HL-60 (cell line): ENCODE results near the gene CADM4.

Source experiments
- DNase-seq, 2 experiments: peaks; one replicate each; pipeline ENCODE4 v3.0.0-alpha.2; 2010 to 2020; ENCODE audit warnings: low read depth in 1 of 2, low spot score in 1 of 2
- H3K27ac ChIP-seq: fragments of 250-450 bp; sonication (Bioruptor Pico); replicated peaks from 2 replicates; pipeline ENCODE4 v1.5.1; 2020; ENCODE audit warnings: mild to moderate bottlenecking, moderate library complexity
- H3K27me3 ChIP-seq: fragments of 250-450 bp; sonication (Bioruptor Pico); 2 replicates; pipeline ENCODE4 v1.5.1; 2021; ENCODE audit warnings: mild to moderate bottlenecking, moderate library complexity; ENCODE audit not compliant: insufficient read depth, poor library complexity, severe bottlenecking
- H3K4me3 ChIP-seq: replicated peaks from 2 replicates; pipeline ENCODE4 v1.5.1; 2011; ENCODE audit warnings: mild to moderate bottlenecking, control low read depth, low read length; ENCODE audit not compliant: insufficient read depth
- GABPA ChIP-seq: IDR thresholded peaks from 2 replicates; pipeline ENCODE4 v1.6.1; 2012; ENCODE audit warnings: low read depth
- POLR2AphosphoS5 ChIP-seq: IDR thresholded peaks from 2 replicates; pipeline ENCODE4 v1.6.1; 2012; ENCODE audit warnings: low read depth
- SPI1 ChIP-seq: IDR thresholded peaks from 2 replicates; pipeline ENCODE4 v1.6.1; 2012; ENCODE audit warnings: low read depth, mild to moderate bottlenecking, borderline replicate concordance
- TF ChIP-seq, protein P1 (sequence below): IDR thresholded peaks from 2 replicates; pipeline ENCODE4 v1.6.1; 2012; ENCODE audit warnings: low read depth; ENCODE audit not compliant: insufficient replicate concordance
- TF ChIP-seq, protein P2 (sequence below): IDR thresholded peaks from one replicate; pipeline ENCODE4 v1.5.1; 2011; ENCODE audit warnings: low read length, control low read depth, inconsistent platforms; ENCODE audit not compliant: insufficient read depth

Gene CADM4

GRCh38 chr19:43628646-43629326 is 10.9 kb downstream of the CADM4 start:
- no peak for DNase-seq

GRCh38 chr19:43626838-43627237 is 12.8 kb downstream of the CADM4 start:
- no peak for DNase-seq
- TF ChIP-seq, protein P1, sequence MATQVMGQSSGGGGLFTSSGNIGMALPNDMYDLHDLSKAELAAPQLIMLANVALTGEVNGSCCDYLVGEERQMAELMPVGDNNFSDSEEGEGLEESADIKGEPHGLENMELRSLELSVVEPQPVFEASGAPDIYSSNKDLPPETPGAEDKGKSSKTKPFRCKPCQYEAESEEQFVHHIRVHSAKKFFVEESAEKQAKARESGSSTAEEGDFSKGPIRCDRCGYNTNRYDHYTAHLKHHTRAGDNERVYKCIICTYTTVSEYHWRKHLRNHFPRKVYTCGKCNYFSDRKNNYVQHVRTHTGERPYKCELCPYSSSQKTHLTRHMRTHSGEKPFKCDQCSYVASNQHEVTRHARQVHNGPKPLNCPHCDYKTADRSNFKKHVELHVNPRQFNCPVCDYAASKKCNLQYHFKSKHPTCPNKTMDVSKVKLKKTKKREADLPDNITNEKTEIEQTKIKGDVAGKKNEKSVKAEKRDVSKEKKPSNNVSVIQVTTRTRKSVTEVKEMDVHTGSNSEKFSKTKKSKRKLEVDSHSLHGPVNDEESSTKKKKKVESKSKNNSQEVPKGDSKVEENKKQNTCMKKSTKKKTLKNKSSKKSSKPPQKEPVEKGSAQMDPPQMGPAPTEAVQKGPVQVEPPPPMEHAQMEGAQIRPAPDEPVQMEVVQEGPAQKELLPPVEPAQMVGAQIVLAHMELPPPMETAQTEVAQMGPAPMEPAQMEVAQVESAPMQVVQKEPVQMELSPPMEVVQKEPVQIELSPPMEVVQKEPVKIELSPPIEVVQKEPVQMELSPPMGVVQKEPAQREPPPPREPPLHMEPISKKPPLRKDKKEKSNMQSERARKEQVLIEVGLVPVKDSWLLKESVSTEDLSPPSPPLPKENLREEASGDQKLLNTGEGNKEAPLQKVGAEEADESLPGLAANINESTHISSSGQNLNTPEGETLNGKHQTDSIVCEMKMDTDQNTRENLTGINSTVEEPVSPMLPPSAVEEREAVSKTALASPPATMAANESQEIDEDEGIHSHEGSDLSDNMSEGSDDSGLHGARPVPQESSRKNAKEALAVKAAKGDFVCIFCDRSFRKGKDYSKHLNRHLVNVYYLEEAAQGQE, result no peak
- TF ChIP-seq SPI1 (no peak), GABPA (no peak), POLR2AphosphoS5 (no peak)
- TF ChIP-seq, protein P2, sequence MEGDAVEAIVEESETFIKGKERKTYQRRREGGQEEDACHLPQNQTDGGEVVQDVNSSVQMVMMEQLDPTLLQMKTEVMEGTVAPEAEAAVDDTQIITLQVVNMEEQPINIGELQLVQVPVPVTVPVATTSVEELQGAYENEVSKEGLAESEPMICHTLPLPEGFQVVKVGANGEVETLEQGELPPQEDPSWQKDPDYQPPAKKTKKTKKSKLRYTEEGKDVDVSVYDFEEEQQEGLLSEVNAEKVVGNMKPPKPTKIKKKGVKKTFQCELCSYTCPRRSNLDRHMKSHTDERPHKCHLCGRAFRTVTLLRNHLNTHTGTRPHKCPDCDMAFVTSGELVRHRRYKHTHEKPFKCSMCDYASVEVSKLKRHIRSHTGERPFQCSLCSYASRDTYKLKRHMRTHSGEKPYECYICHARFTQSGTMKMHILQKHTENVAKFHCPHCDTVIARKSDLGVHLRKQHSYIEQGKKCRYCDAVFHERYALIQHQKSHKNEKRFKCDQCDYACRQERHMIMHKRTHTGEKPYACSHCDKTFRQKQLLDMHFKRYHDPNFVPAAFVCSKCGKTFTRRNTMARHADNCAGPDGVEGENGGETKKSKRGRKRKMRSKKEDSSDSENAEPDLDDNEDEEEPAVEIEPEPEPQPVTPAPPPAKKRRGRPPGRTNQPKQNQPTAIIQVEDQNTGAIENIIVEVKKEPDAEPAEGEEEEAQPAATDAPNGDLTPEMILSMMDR, result no peak
- Histone ChIP-seq H3K4me3 (no peak overlapping the region), H3K27ac (no peak overlapping the region), H3K27me3 (peaks cover 2% of the 10 kb centered on the region)

More at GRCh38 chr19:43628646-43629326, 10.9 kb downstream of the CADM4 start:
- TF ChIP-seq, protein P2, result no peak
- TF ChIP-seq POLR2AphosphoS5, result no peak
- no peak for TF ChIP-seq SPI1
- TF ChIP-seq, protein P1, result no peak
- TF ChIP-seq GABPA, result no peak
- H3K27ac ChIP-seq, result no peak overlapping the region
- peaks cover 5% of the 10 kb centered on the region for H3K27me3 ChIP-seq
- H3K4me3 ChIP-seq, result no peak overlapping the region

- no peak overlapping the region for H3K27ac ChIP-seq
- peaks cover 2% of the 10 kb centered on the region for H3K27me3 ChIP-seq
- DNase-seq, result no peak
- TF ChIP-seq POLR2AphosphoS5 (no peak), SPI1 (no peak), GABPA (no peak)
- TF ChIP-seq, protein P2, result no peak
- TF ChIP-seq, protein P1, result no peak
- no peak overlapping the region for H3K4me3 ChIP-seq
Observed at GRCh38 chr19:43625918-43626579, 13.6 kb downstream of the CADM4 start.
